HG02981 (cell line): Measurements from ENCODE around the gene ZMYND8.

Experiments
- ATAC-seq: cut with Tn5 transposase; IDR thresholded peaks from one replicate; pipeline ENCODE4 v1.9.1; 2021; ENCODE audit warnings: mild to moderate bottlenecking, moderate library complexity; ENCODE audit not compliant: unreplicated experiment

ZMYND8 gene

DNA sequence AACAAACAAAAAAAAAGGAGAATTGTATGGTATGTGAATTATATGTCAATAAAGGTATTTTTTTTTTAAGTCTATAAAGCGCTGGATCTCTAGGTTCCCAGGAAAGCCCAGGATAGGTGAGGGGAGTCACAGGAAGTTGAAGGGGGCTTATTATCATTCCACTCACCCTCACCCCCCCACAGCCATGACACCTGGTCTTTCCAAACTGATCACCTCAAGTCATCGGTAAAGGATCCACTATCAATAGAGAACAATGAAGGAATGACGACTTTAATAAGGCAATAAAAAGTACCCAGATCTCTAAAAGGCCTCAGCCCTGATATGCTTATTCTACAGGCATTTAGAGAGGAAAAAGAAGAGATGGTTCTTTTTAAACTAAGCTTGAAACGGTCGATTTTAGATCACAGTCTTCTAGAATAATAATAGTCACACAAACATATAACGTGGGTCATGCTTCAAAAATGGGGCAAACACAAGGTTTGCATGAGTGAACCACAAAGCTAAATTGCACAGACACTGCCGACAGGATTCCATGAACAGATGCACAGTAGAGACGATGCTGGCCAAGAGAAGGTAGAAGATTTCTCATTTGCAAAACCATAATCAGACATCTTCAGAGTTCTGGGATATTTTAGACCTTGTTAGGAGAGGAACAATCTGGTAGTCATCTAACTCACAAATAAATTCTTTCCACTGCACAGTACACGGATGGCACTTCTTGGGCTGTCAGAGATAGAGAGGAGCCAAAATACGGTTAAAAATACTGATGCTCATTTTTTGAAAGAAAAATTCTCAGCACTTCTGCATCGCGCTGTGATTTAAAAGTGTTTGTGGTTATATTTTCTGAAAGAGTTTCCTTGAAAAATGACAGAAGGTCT is 21.0 kb downstream of the ZMYND8 start:
- no peak for ATAC-seq

DNA sequence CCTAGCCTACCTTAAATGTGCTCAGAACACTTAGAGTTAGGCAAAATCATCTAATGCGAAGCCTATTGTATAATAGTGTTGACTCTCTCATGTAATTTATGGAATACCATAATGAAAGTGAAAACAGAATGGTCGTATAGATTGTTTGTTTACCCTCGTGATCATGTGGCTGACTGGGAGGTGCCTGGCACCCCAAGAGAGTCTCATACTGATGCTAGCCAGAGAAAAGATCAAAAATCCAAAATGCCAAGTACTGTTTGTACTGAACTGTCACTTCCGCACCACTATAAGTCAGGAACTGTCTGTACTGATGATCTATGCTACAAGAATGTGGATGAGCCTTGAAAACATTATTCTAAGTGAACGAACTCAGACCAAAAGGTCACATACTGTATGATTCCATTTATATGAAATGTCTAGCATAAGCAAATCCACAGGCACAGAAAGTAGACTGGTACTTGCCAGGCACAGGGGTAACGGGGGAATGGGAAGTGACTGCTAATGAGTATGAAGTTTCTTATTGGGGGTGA is 22.4 kb downstream of the ZMYND8 start:
- no peak for ATAC-seq

DNA sequence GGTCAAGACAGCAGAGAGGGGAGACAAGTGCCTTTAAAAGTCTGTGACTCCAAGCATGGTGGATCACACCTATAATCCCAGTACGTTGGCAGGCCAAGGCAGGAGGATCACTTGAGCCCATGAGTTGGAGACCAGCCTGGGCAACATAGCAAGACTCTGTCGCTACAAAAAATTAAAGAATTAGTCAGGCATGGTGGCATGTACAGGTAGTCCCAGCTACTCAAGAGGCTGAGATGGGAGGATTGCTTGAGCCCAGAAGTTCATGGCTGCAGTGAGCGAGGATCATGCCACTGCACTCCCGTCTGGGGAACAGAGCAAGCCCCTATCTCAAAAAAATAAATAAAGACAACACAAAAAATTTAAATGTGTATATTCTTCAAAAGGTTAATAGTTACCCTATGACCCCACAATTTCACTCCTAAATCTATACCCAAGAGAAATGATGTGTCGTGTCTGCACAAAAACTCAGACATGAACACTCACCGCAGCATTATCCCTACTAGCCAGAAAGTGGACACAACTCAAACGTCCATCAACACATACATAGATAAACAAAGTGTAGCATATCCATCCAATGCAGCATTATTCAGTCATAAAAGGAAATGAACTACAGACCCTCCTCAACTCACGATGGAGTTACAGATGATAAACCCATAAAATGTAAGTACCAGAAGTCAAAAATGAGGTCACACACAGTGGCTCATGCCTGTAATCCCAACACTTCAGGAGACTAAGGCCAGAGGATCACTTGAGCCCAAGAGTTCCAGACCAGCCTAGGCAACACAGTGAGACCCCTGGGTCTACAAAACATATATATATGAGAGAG is 23.9 kb downstream of the ZMYND8 start:
- no peak for ATAC-seq

DNA sequence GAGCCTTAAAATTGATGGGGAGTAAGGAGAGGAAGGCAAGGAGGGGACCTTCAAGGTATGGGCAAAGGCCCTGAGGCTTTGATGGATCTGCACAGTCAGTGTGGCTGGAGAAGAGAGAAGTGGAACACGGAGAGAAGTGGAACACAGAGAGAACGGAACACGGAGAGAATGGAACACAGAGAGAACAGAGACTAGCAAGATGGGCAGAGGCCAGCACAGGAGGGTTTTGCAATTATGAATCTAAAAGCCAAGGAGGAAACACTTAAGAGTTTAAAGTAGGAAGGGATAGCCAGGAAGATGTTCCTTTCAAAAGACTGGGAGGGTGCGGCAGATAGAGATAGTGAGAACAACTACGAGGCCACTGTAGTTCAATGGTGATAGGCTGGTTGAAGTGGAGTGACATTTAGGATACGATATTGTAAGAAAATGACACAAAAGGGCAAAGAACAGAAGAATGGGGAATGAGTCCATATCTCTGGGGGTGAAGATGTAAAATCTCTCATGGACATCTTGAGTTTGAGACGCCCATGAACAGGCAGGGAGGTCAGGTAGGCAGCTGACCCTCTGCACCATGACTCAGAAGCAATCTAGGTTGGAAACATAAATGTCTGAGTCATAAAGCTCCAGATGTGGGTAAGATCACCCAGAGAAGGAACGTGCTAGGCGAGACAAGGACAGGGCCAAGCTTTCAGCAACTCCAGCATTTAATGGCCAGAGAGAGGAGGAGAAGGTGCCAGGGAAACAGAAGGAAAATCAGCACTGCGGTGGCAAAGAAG is 25.4 kb downstream of the ZMYND8 start:
- no peak for ATAC-seq

DNA sequence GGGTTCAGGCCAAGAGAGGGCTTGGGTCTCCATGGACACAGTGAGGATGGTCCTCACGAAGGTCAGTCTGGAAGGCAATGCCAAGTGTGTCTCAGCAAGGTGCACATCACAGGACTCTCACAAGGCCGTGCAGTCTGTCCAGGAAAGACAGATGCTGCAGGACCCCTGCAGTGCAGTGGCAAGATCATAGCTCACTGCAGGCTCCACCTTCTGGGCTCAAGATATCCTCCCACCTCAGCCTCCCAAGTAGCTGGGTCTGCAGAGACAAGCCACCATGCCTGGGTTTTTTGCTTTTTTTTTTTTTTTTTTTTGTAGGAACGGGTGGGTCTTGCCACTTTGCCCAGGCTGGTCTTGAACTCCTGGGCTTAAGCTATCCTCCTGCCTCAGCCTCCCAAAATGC is 26.4 kb downstream of the ZMYND8 start:
- no peak for ATAC-seq

DNA sequence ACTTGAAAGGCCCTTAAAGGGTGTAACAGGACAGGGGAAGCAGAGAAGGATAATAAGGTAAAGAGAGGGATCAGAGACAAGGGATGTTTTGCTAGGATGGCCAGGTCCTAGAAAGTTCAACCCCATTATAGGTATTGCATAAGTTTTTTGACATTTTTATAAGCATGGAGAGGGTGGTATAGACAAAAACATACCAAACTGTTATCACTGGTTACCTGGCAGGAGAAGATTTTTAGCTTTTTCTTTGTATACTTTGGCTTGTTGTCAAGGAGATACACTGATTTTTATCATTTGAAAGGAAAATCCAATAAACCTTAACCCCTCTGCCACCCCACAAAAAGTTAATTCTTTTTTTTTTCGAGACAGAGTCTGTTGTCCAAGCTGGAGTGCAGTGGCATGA is 28.4 kb downstream of the ZMYND8 start:
- ATAC-seq: no peak

DNA sequence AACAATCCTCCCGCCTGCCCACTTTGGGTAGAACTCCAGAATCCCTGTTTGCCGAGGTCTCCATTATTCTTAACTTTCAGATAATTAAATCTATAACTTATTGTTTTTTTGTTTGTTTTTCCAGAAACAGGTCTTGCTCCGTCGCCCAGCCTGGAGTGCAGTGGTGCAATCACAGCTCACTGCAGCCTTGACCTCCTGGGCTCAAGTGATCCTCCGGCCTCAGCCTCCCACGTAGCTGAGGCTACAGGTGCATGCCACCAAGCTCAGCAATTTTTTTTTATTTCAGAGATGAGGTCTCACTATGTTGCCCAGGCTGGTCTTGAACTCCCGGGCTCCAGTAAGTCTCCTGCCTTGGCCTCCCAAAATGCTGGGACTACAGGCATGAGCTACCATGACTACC is 28.8 kb downstream of the ZMYND8 start:
- no peak for ATAC-seq

DNA sequence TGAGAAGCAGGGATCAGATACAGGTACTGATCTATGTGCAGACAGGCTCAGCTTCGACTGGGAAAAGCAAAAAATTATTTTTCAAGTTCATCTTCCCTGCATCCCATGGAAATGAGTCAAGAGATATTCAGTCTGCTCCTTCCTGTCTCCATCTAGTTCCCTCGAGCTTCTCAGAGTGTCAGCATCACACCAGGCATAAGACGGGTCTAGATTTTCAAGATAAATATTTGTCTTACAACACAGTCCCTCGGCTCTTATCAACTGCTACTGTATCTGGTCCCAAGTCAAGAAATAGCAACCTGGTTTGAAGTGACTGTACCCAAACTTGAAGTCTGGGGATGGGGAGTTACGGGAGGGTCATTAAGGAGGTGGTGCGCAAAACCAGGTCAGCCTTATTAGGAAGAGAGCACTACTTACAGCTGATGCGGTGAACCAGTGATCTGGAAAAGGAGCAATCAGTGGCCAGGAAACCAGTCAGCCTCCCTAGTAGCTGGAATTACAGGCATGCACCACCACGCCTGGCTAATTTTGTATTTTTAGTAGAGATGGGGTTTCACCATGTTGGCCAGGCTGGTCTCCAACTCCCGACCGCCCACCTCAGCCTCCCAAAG is 29.7 kb downstream of the ZMYND8 start:
- no peak for ATAC-seq

DNA sequence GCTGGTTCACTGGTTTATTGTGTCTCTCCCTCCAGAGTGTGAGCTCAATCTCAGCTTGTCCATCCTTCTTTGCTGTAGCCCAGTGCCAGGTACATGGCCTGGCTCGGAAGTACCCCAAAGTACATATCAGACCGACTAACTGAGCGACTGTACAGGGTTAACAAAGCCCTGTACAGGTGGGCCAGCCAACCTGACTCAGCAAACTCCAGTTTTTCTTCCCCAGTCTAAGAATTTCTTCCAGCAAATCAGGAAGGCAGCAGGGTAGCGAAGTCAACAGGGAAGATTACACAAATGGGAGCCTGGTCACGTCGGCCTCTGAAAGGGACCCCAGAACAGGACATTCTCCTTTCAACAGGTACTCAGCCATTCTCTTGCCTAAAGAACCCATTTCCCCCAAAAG is 31.3 kb downstream of the ZMYND8 start:
- no peak for ATAC-seq

DNA sequence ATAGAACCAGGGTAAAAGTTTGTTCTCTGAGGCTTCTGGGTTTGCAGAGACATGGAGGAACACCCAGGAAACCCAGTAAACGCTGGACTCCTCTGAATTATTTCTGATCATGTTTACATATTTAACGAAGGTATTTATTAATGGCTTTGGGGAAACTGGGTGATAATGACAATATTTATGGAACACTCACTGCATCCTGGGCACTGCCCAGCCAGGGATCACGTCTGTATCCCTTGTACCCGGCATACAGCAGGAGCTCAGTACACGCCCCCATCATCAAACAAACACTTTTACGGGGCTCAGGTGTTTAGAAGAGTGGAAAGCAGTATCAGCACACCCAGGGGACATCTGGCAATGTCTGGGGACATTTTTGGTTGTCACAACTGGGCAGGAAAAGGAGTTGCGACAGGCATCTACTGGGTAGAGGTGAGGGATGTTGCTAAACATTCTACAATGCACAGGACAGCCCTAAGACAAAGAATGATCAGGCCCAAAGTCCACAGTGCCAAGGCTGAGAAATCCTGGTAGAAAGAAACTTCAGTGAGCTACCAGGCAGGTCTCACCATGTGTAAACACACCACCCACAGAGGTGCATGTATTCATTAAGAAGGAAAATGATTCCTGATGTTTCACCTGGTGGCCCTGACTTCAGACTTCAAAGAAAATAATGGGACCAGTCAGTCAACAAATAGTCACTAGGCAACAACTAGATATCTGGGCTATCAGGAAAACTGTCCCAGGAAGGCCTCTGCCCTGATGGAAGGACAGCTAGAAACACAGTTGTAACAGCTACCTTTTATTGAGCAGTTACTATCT is 35.3 kb downstream of the ZMYND8 start:
- ATAC-seq: no peak

DNA sequence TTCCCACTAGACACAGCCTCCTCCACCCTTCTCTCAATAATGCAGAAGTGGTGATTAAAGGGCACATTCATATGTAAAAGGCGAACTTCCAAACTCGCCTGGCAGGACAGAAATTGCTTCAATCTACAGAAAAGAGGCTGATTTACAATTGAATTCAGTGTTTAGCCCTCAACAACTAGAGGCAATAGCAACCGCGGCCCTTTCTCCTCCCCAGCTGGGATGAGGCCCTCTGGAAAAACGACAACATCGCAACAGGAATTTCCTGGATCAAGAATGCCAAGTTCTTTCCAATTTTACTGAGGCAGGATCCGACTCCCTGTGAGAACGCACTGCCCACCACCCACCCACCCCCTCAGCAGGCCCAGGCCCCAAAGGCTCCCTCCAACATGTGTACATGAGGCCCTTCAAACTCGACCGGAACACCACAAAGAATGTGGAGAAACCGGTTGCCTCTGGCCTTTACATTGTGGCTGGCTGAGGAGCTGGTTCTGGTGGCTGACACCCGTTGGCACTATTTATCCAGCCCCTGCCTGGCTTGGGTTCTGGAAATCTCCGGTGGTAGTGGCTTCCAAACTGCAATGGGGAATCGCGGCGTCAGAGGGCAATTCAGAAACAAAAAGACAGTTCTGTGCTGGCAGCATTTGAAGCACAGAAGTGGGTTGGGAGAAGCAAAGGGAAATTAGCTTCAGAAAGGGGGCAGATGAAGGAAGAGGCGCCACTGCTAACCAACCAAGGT is 36.8 kb downstream of the ZMYND8 start:
- ATAC-seq: no peak

DNA sequence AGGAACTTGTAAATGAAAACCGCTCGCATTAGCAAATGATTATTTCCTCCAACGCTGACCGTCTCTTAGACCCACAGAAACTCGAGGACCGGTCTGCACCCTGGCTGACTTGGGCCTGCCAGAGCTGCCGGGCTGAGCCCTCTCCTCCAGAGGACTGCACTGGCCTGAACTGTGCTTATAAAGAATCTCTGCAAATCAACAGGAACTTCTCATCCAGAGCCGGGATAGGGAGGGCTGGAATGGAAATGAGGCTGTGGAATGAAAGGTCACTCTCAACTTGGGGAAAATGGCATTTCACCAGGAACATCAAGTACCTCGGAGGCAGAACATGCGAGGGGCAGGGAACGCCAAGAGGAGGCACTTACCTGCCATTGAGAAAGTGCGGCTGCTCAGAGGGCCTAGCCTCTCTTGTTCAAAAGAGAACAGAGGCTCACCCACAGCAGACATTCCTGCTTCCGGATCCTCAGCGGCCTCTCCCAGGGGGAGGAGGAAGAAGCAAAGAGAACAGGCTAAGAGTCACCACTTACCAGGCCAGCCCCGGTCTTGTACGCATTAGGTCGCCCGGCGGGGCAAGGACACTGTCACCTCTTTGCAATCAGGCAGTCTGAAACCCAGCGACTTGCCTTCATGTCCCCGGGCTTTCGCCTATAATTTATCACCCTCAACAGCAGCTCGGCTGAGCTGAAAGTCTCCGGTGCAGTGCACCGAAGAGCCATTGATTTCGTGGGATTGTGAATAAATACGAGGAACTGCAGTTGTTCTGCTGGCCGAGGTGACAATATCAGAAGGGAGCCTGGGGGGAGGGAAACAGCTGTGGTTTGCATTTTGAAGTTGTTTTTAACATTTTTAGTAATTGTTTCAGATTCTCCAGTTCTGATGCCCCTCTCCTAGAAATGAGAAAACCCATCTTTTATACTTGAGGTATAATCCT is 37.6 kb downstream of the ZMYND8 start:
- ATAC-seq: no peak

DNA sequence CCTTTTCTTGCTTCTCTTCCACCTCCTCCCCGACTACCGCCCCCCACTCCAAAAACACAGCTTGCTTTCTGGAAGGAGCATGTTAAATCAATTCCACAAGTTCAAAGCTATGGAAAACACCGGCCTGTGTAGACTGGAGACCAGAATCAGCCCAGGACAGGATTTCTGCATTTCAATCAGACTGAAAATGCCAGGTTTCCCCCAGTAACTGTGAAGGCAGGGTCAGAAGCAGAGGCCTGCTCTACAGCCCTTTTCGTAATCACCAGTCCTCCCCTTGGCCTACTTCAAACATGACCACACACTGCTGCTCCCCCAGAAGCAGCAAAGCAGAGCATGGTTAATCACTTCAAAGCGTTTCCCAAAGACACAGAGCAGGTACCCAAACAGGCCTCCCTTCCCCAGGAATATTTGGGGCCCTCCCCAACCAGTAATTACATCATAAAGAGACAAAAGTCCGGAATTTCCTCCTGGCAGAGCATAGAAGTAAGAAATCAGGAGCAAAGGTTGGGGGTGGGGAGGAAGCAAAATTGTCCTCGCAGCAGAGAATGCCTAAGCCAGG is 38.4 kb downstream of the ZMYND8 start:
- ATAC-seq: no peak

DNA sequence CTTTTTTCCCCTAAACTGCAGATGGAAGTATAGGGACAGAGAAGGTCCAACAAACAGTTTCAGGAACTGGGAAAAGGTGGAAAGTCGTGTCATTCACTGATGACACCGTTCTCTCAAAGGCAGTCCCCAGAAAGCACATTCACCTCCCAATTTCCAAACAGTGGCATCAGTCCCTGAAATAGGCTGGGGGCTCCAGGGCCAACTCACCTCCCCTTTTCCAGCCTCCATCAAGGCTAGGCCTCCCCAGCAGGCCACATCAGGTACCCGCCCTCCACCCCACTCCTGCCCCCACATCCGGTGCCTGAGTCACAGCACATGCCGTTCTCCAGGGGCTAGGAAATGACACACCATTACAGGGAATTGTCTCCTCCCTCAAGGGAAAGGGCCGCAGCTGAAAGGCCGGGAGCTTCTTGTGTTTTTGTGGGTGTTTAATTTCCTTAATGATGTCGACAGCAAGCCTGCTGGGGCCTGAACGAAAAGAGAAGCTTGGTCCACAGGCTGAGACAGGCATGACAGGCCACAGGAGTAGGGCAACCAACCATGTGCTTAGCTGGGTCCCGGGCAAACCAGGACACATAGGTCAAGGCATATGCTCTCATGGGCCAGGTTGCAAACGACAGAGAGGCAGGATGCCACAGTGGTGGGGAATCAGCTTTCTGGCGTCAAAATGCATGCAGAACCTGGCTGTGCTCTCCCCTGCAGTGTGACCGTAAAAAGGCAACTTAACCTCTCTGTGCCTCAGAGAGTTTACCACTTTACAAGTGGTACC is 39.2 kb downstream of the ZMYND8 start:
- ATAC-seq: no peak

DNA sequence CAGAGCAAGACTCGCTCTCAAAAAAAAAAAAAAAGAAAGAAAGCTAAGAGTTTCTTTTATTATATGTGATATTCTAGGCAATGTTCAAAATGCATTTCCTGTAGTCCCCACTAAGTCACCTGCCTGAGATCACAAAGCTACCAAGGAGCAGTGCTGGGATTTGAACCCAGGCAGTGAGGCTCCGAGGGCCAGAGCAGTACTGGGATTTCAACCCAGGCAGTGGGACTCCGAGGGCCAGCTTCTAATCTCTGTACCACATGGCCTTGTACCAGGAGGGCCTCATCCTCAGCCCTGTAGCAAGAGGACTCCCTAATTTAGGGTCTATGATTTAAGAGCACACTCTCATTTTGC is 39.7 kb downstream of the ZMYND8 start:
- ATAC-seq: no peak

DNA sequence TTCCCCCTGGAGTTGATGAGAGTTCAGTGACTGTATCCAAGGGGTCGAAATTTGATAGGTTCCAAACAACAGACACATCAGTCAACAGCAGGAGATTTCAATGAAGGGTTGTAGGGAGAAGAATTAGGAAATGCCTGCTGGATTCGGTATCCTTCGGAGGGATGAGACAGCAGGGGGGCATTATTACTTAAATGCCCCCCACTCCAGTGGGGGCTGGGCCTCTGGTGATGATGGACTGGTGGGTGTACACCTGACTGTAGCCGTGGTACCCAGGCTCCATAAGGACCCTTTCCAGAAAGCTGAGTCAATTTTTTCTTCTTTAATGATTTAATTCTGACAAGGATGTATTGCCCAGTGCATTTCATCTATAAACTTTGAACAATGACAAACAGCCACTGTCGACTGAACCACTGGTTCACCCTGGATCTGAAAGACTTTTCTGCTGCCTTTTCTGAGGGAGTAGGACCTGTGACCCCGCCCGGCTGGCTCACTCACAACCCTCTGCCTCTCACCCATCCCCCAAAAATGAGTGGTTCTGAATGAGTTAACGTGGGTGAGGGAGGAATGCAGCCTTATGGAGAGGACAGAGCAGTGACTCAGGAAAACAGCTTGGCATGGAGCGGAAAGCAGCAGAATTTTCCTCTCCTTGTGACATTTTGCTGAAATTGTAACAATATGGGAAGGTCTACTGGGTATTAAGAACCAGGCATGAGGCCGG is 41.0 kb downstream of the ZMYND8 start:
- no peak for ATAC-seq
